ENCODE measurements around the gene PAX5.

PAX5 gene

GRCh38 chr9:36864491-36865410 is 169.3 kb downstream of the PAX5 start:
- peak in 1 of 56 donors; percentile 7 for DNase-seq

GRCh38 chr9:36862206-36863145 is 171.6 kb downstream of the PAX5 start:
- peak in 23 of 56 donors; percentile 3 to 48 (median 13) for DNase-seq

- DNase-seq = no peak
Observed at GRCh38 chr9:36861528-36862205, 172.4 kb downstream of the PAX5 start.

GRCh38 chr9:36858805-36859375 is 175.2 kb downstream of the PAX5 start:
- DNase-seq = no peak

GRCh38 chr9:36855448-36856315 is 178.4 kb downstream of the PAX5 start:
- no peak for DNase-seq

- DNase-seq = no peak
Observed at GRCh38 chr9:36854751-36855150, 179.3 kb downstream of the PAX5 start.

GRCh38 chr9:36854034-36854433 is 180.0 kb downstream of the PAX5 start:
- DNase-seq = no peak

- DNase-seq = no peak
Observed at GRCh38 chr9:36853233-36853632, 180.8 kb downstream of the PAX5 start.

GRCh38 chr9:36849943-36850342 is 184.1 kb downstream of the PAX5 start:
- no peak for DNase-seq

GRCh38 chr9:36848946-36849345 is 185.1 kb downstream of the PAX5 start:
- no peak for DNase-seq

GRCh38 chr9:36847781-36848673 is 186.0 kb downstream of the PAX5 start:
- no peak for DNase-seq

- DNase-seq = no peak
Observed at GRCh38 chr9:36846621-36847020, 187.4 kb downstream of the PAX5 start.

GRCh38 chr9:36845844-36846243 is 188.2 kb downstream of the PAX5 start:
- DNase-seq = no peak

GRCh38 chr9:36844961-36845360 is 189.1 kb downstream of the PAX5 start:
- DNase-seq = no peak

GRCh38 chr9:36843964-36844363 is 190.1 kb downstream of the PAX5 start:
- no peak for DNase-seq

- no peak for DNase-seq
Observed at GRCh38 chr9:36842560-36843530, 191.2 kb downstream of the PAX5 start.

GRCh38 chr9:36840898-36841536 is 193.1 kb downstream of the PAX5 start:
- no peak for DNase-seq
